Trophoblast cell (in vitro differentiated cells and primary cell): Measurements from ENCODE around the gene SNRPA1.

ENCODE experiments used
- DNase-seq, 2 donors: peaks; one replicate each; pipeline ENCODE4 v3.0.0-alpha.2; 2016
- H2AFZ ChIP-seq: 2 replicates; pipeline ENCODE4 v1.6.1; 2013; ENCODE audit warnings: low read length, moderate library complexity, mild to moderate bottlenecking; ENCODE audit not compliant: insufficient read depth, poor library complexity
- H2AK5ac ChIP-seq: 2 replicates; pipeline ENCODE4 v1.6.1; 2013; ENCODE audit warnings: mild to moderate bottlenecking, low read length
- H2BK120ac ChIP-seq: 2 replicates; pipeline ENCODE4 v1.6.1; 2013; ENCODE audit warnings: low read length, mild to moderate bottlenecking, moderate library complexity; ENCODE audit not compliant: insufficient read depth, poor library complexity
- H2BK12ac ChIP-seq: 2 replicates; pipeline ENCODE4 v1.6.1; 2013; ENCODE audit warnings: mild to moderate bottlenecking, low read length, moderate library complexity
- H2BK5ac ChIP-seq: 2 replicates; pipeline ENCODE4 v1.6.1; 2013; ENCODE audit warnings: low read length, low read depth, moderate library complexity, mild to moderate bottlenecking; ENCODE audit not compliant: poor library complexity
- H3K14ac ChIP-seq: 2 replicates; pipeline ENCODE4 v1.6.1; 2013; ENCODE audit warnings: mild to moderate bottlenecking, low read length
- H3K18ac ChIP-seq: 2 replicates; pipeline ENCODE4 v1.6.1; 2013; ENCODE audit warnings: mild to moderate bottlenecking, low read length
- H3K23ac ChIP-seq: 2 replicates; pipeline ENCODE4 v1.6.1; 2013; ENCODE audit warnings: low read length
- H3K27ac ChIP-seq: 2 replicates; pipeline ENCODE4 v1.5.1; 2013; ENCODE audit warnings: low read depth, mild to moderate bottlenecking, inconsistent platforms, low read length, moderate library complexity
- H3K27me3 ChIP-seq: 2 replicates; pipeline ENCODE4 v1.6.1; 2013; ENCODE audit warnings: inconsistent platforms, mild to moderate bottlenecking, low read length, moderate library complexity; ENCODE audit not compliant: insufficient read depth
- H3K36me3 ChIP-seq, 2 experiments: 1 replicate in 1 of 2; 2 replicates in 1 of 2; pipeline ENCODE4 v1.6.1; 2013; ENCODE audit warnings: low read length in 2 of 2, mild to moderate bottlenecking in 2 of 2, moderate library complexity in 1 of 2; ENCODE audit not compliant: insufficient read depth in 2 of 2, control insufficient read depth in 1 of 2
- H3K4ac ChIP-seq: 2 replicates; pipeline ENCODE4 v1.6.1; 2013; ENCODE audit warnings: low read depth, mild to moderate bottlenecking, low read length, moderate library complexity
- H3K4me1 ChIP-seq, 2 experiments: 1 replicate in 1 of 2; 2 replicates in 1 of 2; pipeline ENCODE4 v1.6.1; 2013; ENCODE audit warnings: low read length in 2 of 2, mild to moderate bottlenecking in 2 of 2, moderate library complexity in 1 of 2; ENCODE audit not compliant: insufficient read depth in 2 of 2, control insufficient read depth in 1 of 2
- H3K4me2 ChIP-seq: 2 replicates; pipeline ENCODE4 v1.6.1; 2013; ENCODE audit warnings: inconsistent platforms, mild to moderate bottlenecking, low read length, moderate library complexity
- H3K4me3 ChIP-seq: 2 replicates; pipeline ENCODE4 v1.5.1; 2013; ENCODE audit warnings: mild to moderate bottlenecking, low read depth, low read length, inconsistent platforms
- H3K79me1 ChIP-seq: one replicate; pipeline ENCODE4 v1.6.1; 2013; ENCODE audit warnings: low read length
- H3K79me2 ChIP-seq: 2 replicates; pipeline ENCODE4 v1.6.1; 2013; ENCODE audit warnings: low read length, mild to moderate bottlenecking; ENCODE audit not compliant: control insufficient read depth, insufficient read depth, poor library complexity
- H3K9ac ChIP-seq: 2 replicates; pipeline ENCODE4 v1.6.1; 2013; ENCODE audit warnings: mild to moderate bottlenecking, low read length
- H3K9me3 ChIP-seq: 2 replicates; pipeline ENCODE4 v1.6.1; 2013; ENCODE audit warnings: low read depth, mild to moderate bottlenecking, control low read depth, inconsistent platforms, low read length; ENCODE audit not compliant: insufficient read depth
- H4K12ac ChIP-seq: 2 replicates; pipeline ENCODE4 v1.6.1; 2013; ENCODE audit warnings: low read depth, mild to moderate bottlenecking, low read length, moderate library complexity
- H4K8ac ChIP-seq: 2 replicates; pipeline ENCODE4 v1.6.1; 2013; ENCODE audit warnings: low read depth, mild to moderate bottlenecking, low read length, moderate library complexity
- H4K91ac ChIP-seq: one replicate; pipeline ENCODE4 v1.6.1; 2013; ENCODE audit warnings: low read depth, mild to moderate bottlenecking, low read length, moderate library complexity
- WGBS: extraction: QIAGEN DNeasy Blood & Tissue Kit; methylation state at CpG from one replicate; pipeline ENCODE4 v1.1.7; 2013; ENCODE audit warnings: missing lambda C conversion rate; ENCODE audit not compliant: insufficient read length, insufficient coverage; ENCODE audit errors: extremely low coverage; 5-methylcytosine and 5-hydroxymethylcytosine counted together

The SNRPA1 gene

GRCh38 chr15:101256757-101257156 is 38.3 kb downstream of the SNRPA1 start:
- no peak overlapping the region for H3K4me3 ChIP-seq
- no peak overlapping the region for H3K23ac ChIP-seq
- no peak overlapping the region for H4K8ac ChIP-seq
- whole genome bisulfite sequencing = no CpG with 5 or more reads among the region's 6 CpGs
- no peak overlapping the region for H4K91ac ChIP-seq
- no peak overlapping the region for H2BK5ac ChIP-seq
- no peaks in the 10 kb centered on the region for H3K4me1 ChIP-seq
- H2AK5ac ChIP-seq = no peak overlapping the region
- H3K27ac ChIP-seq = no peak overlapping the region
- no peak for DNase-seq
- H2BK120ac ChIP-seq = no peak overlapping the region
- H3K36me3 ChIP-seq = no peaks in the 10 kb centered on the region
- no peak overlapping the region for H3K9ac ChIP-seq
- H4K12ac ChIP-seq = no peak overlapping the region
- peaks cover 3% of the 10 kb centered on the region for H3K79me1 ChIP-seq
- H3K9me3 ChIP-seq = no peaks in the 10 kb centered on the region
- H3K18ac ChIP-seq = no peak overlapping the region
- H3K27me3 ChIP-seq = no peaks in the 10 kb centered on the region
- no peak overlapping the region for H2AFZ ChIP-seq
- H3K79me2 ChIP-seq = peaks cover 3% of the 10 kb centered on the region
- no peak overlapping the region for H3K4me2 ChIP-seq
- H2BK12ac ChIP-seq = no peak overlapping the region
- H3K14ac ChIP-seq = no peak overlapping the region
- H3K4ac ChIP-seq = no peak overlapping the region

DNA sequence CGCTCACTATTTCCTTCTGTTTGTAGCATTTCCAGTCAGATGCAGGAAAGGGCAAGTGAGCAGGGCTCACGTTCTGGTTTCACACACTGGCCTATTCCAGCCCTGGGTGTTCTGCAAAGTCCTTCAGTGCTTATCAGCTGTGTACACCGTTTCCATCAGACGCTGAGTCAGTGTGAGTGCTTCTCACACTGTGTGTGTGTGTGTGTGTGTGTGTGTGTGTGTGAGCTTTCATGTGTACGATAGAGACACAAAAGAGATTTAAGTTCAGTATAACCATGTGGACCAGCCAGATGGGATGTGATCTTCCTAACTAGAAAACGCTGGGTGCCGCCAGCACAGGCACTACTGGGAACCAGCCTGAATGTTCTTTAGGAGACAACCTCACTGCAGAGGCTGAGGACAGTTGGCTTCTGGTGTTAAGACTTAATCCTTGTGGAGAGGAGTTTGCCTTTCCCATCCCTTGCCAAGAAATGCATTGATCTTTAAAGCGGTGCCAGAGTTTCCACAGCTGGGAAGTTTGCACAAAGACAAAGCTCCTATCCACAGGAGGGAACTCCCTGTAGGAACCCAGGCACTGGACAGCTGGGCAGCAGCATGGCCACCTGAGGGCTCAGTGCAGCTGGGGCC is 39.3 kb downstream of the SNRPA1 start:
- Histone ChIP-seq H3K79me2 (peaks cover 5% of the 10 kb centered on the region), H3K27me3 (no peaks in the 10 kb centered on the region), H3K27ac (no peak overlapping the region), H3K23ac (no peak overlapping the region), H2AFZ (no peak overlapping the region), H2BK5ac (no peak overlapping the region), H3K4me3 (no peak overlapping the region), H3K4ac (no peak overlapping the region), H3K9me3 (no peaks in the 10 kb centered on the region), H3K4me1 (no peaks in the 10 kb centered on the region), H4K8ac (no peak overlapping the region), H3K36me3 (no peaks in the 10 kb centered on the region), H3K18ac (no peak overlapping the region), H4K12ac (no peak overlapping the region), H2AK5ac (no peak overlapping the region), H3K14ac (no peak overlapping the region), H2BK120ac (no peak overlapping the region), H4K91ac (no peak overlapping the region), H3K9ac (no peak overlapping the region), H2BK12ac (no peak overlapping the region), H3K79me1 (peaks cover 5% of the 10 kb centered on the region), H3K4me2 (no peak overlapping the region)
- WGBS = no CpG with 5 or more reads among the region's 8 CpGs
- no peak for DNase-seq

DNA sequence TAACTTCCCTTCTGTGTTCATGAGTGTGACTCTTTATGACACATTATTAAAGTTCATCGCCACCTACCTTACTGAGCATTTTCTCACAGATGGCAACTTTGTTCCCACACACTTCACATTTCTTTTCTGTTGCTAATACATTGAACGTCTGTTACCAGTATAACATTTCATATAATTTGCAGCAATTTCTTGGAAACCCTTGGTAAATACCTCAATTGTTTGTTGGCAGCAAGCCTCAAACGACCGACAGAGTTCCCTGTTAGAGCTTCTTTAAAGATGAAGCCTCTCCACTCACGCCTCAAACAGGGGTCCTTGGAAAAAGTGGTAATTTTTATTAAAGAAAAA is 40.0 kb downstream of the SNRPA1 start:
- Histone ChIP-seq H2AFZ (no peak overlapping the region), H3K9ac (no peak overlapping the region), H3K79me1 (peaks cover 5% of the 10 kb centered on the region), H3K4ac (no peak overlapping the region), H3K18ac (no peak overlapping the region), H2AK5ac (no peak overlapping the region), H2BK120ac (no peak overlapping the region), H3K14ac (no peak overlapping the region), H3K23ac (no peak overlapping the region), H2BK12ac (no peak overlapping the region), H4K8ac (no peak overlapping the region), H3K4me2 (no peak overlapping the region), H3K79me2 (peaks cover 5% of the 10 kb centered on the region), H3K27me3 (no peaks in the 10 kb centered on the region), H4K91ac (no peak overlapping the region), H3K4me1 (no peaks in the 10 kb centered on the region), H2BK5ac (no peak overlapping the region), H3K27ac (no peak overlapping the region), H3K4me3 (no peak overlapping the region), H3K36me3 (no peaks in the 10 kb centered on the region), H3K9me3 (no peaks in the 10 kb centered on the region), H4K12ac (no peak overlapping the region)
- no CpG with 5 or more reads among the region's 5 CpGs for WGBS
- no peak for DNase-seq

GRCh38 chr15:101254157-101255050 is 40.6 kb downstream of the SNRPA1 start:
- DNase-seq = no peak
- Histone ChIP-seq H3K4me2 (no peak overlapping the region), H4K91ac (no peak overlapping the region), H2BK12ac (no peak overlapping the region), H4K12ac (no peak overlapping the region), H3K9me3 (peaks cover 2% of the 10 kb centered on the region), H2AK5ac (no peak overlapping the region), H3K27me3 (no peaks in the 10 kb centered on the region), H3K4ac (no peak overlapping the region), H2BK120ac (no peak overlapping the region), H3K36me3 (no peaks in the 10 kb centered on the region), H3K4me3 (no peak overlapping the region), H2AFZ (no peak overlapping the region), H3K4me1 (no peaks in the 10 kb centered on the region), H3K79me1 (peaks cover 5% of the 10 kb centered on the region), H4K8ac (no peak overlapping the region), H3K18ac (no peak overlapping the region), H3K14ac (no peak overlapping the region), H2BK5ac (no peak overlapping the region), H3K9ac (no peak overlapping the region), H3K27ac (no peak overlapping the region), H3K79me2 (peaks cover 5% of the 10 kb centered on the region), H3K23ac (no peak overlapping the region)
- no CpG with 5 or more reads among the region's 11 CpGs for WGBS
